ENCODE data around the gene SMLR1.

Gene SMLR1

DNA sequence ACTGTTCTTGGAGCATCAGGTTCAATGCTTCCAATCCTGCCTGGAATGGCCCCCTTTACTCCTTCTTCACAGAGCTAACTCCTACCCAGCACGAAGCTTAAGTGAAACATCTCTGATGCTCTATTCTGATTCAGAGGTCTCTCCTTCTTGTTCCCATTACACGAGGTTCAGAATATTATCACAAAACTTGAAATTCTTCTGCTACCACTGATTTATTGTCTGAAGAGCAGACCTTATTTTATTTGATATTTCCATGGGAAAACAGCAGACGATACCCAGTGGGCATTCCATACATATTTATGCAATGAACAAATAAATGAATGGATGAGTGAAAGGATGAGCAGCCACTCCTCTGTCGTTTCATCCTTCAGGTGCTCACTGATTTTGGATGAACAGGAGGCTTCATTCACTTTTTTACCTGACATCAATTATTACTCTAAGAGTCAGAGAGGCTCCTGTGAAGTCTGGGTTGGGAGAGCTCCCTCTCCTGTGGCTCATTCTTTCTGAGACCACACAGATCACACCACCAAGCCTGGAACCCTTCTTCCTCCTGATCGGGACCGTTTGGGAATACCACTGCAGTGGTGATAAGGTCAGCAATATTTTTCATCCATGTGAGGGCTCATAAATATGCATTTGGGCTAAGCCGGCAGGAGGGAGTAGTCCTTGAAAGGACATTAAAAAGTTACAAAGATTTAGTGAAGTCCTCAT, 25.8 kb downstream of the SMLR1 start:
- DNase-seq = no peak

- no peak for DNase-seq
Measured at GRCh38 chr6:130853555-130854183, 26.5 kb downstream of the SMLR1 start.

DNA sequence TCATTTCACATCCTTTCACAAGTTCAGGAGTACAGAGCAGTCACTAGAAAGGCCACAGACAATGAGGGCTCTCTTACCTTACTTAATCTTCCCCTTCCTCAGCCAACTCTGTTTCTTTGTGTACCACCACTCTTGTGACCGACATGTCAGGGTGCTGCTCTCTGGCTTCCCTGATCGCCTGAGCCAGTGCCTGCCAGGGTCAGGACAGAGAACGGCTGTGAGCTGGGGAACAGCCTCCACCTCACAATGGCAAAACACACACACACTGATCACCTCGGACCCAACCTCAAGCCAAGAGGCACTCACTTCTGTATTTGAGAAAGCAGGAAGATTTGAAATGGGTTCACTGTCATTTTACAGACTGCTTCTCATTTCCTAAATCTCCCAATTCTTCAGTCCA, 30.8 kb downstream of the SMLR1 start:
- no peak for DNase-seq

DNA sequence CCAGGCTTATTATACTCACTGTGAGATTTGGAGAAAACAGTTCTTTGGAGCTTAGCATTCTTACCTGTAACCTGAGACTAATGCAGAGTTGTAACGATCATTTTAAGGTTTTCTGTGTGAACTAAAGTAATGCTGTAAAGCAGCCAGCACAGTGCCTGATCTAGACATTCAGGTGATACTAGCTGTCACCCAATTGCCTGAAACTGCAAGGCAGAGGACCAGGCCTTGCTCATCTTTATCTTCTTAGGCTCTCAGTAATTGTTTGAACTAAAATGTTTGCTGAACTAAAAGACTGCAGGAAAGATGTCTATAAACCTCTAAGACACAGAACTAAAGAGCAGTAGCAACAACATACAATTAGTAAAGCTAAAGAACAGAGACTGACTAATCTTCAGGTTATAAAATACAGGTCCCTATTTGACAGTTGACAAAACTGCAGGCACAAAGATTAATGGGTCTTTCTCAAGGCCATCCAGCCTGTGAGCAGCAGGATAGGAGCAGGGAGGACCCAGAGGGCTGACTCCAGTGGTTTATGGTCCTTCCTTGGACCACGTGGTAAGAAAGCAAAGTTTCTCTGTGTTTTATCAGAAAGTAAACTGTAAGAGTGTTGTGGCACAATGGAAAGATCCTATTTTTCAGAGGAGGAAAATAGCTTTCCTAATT, 31.4 kb downstream of the SMLR1 start:
- DNase-seq = no peak

- DNase-seq = no peak
Measured at GRCh38 chr6:130859161-130859867, 32.1 kb downstream of the SMLR1 start.

DNA sequence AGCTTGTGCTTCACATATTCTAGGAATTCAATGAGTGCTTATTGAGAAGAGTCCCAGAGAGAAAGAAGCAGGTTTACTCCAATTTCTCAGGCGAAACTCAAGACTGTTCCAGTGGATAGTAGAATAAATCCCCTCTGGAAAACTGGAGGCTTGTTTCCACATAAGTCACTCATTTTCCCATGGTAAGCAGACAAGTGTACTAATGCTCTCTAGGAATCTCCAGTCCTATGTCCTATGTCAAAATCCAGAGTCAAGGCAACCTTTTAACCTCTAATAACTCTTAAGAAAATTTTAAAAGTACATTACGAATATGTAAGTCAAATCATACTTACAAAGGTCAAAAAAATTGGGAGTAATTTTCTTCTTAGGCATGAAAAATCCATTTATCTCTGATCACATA, 35.2 kb downstream of the SMLR1 start:
- no peak for DNase-seq

DNA sequence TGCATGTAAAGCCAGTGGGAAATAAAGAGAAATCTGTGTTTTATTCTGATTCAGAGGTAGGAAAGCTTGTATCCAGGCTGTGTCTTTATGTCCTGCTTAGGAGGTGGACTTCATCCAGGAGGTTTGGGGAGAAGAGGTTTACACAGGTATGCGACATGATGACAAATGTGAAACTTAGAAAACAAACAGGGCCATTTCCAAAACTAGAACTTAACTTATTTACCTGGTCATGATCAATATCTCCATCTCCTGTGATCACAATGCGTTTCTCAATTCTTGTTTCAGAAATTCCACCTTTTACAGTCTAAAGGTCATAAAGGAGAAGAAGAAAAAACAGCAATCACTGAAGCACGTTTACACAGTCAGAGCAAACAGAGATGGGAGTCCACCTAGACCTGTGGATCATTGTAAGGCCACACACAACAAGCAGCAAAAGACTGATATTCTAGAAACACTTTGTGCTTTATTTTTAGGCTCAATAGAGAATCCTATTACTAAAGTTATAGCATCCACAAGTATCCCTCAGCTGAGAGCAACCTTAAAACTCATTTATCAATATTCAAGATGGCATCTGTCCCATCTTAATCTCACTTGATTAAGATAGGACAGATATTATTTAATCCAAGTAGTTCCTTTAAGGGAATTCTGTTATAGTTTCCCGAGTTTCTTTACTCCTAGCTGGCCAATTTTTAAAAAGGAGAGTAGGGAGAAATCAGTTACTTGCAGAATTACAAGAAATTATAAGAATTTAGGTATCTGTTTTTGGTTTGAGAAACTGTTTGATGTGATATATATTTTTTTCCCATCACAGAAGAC, 36.4 kb downstream of the SMLR1 start:
- DNase-seq = no peak

DNA sequence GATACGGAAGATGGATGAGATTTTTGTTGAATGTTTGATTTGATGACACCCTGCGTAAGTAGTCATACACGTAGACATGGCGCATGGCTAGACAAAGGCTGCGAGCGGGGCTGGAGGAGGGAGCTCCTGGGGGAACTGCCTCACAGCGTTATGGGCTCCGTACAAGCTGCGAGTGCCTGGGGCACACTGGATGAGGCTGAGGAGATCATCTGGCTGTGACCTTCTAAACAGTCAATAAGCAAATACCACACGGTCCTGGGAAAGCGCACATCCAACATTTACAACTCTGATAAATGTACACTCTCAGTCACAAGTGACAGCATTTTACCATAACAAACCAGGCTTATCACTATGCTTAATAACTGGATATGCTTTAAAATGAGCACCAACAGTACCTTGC, 37.1 kb downstream of the SMLR1 start:
- no peak for DNase-seq

GRCh38 chr6:130865793-130866192, 38.6 kb downstream of the SMLR1 start:
- DNase-seq = no peak

DNA sequence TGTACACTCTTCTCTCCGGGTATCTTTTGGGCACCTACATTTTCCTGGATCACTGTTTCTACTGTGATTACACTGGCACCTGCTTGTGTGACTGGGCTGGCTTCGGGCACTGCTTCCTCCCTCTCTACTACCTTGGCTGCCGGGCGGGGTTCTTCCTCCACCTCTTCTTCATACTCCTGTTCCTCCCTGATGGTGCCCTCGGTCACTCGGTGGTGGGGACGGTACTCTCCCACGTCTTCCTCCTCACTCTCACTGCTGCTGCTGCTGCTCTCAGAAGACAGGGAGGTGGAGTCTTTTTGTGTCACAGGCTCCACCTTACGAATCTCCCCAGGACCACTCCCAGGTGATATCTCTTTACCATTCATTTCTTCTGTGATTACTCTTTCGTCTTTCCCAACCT, 42.5 kb downstream of the SMLR1 start:
- DNase-seq = no peak

- DNase-seq = no peak
Measured at GRCh38 chr6:130870179-130870880, 43.1 kb downstream of the SMLR1 start.

- peak; percentile 60 for DNase-seq
Measured at GRCh38 chr6:130872250-130873095, 45.3 kb downstream of the SMLR1 start.

DNA sequence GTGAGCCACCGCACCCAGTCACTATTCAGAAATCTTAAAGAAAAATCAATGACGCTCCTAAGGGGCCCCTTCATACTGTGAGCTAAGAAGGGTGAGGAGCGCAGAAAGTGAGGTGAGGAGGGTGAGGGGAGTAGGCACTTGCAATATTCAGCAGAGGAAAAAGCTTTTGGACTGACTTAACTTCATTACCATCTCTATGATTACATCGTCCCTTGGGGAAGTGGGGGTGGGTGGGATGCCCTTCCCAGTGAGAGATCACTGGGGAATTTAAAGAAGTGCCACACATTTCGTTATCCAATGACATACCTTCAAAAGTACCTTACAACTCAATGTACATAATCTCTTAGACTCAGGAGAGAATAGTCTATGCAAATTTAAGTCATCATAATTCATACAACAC, 46.5 kb downstream of the SMLR1 start:
- DNase-seq = no peak

GRCh38 chr6:130879826-130880225, 52.6 kb downstream of the SMLR1 start:
- no peak for DNase-seq

DNA sequence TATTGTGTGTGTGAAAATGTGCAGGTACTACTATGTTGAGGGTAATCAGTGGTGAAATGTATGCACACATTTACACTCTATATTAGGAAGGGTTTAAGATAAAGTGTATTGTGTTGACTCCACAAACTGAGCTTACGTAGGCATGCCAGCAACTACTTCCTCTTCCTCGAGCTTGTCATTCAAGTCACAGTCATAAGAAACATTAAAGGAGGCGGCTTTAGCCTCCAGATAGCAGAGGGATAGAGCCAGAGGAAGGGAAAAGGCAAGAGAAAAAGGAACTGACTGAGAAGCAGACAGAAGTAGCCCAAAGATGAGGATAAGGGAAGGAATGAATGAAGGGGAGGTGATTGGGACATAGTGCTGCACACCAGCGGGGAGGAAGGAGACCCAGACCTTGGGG, 55.2 kb downstream of the SMLR1 start:
- no peak for DNase-seq

DNA sequence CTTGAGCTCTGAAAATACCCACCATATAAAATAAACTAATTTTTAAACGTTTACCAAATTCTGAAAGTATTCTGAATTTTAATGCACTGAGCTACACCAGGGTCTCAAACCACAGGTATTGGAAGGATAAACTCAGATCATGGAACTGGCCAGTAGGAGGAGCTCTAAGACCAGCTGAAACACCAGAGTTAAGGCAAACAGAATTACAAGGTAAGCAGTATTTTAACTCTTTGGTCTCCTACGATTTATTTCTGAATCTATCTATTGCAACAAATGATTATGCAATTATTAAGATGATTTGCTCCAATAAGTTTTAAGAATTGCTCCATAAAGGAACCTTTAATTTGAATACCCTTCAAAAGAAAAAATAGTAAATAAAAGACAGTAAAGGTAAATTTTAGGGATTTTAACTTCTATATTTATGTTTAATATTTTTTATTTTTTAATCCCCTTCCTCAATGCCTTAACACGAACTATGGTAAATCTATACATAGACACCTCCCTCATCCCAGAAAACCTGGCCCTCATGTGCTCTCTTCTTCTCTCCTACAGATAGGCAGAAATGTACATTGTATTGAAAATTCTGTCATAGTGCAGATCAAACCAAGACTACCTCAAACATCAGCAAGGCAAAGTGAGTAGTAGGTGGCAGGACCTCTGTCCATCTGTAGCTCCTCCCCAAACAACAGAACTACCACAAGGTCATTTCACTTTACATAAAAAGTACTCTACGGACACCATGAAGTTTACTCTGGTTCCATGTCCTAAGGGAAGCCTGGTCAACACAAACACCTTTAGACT, 58.4 kb downstream of the SMLR1 start:
- DNase-seq = peak; percentile 62
